GM23338 (cell line): ENCODE measurements around the gene NDUFB5. TPM values are rescaled to one million over a fixed set of nuclear protein-coding genes. Genes with fewer than 3 reads are reported as not detected.

Source experiments
- ATAC-seq: fragments of 200-7000 bp; cut with Tn5 transposase; 3 replicates; pipeline ENCODE4 v1.9.1; 2020
- DNase-seq: peaks from one replicate; pipeline ENCODE4 v3.0.0-alpha.2; 2015; ENCODE audit warnings: low spot score
- H2AFZ ChIP-seq: fragments of 200-600 bp; sonication (generic); 2 replicates; pipeline ENCODE4 v1.8.0; 2016; ENCODE audit warnings: antibody characterized with exemption, mild to moderate bottlenecking, moderate library complexity
- H3F3A ChIP-seq: fragments of 200-600 bp; sonication (generic); replicated peaks from 2 replicates; pipeline ENCODE4 v1.8.0; 2017; ENCODE audit warnings: antibody characterized with exemption, mixed run types, low read depth
- H3K27ac ChIP-seq: fragments of 200-600 bp; sonication (generic); 2 replicates; pipeline ENCODE4 v1.6.1; 2016; ENCODE audit warnings: low read depth
- H3K27me3 ChIP-seq: fragments of 200-600 bp; sonication (generic); 2 replicates; pipeline ENCODE4 v1.8.0; 2016; ENCODE audit warnings: mild to moderate bottlenecking, mixed run types, moderate library complexity; ENCODE audit not compliant: insufficient read depth
- H3K36me3 ChIP-seq: fragments of 200-600 bp; sonication (generic); 2 replicates; pipeline ENCODE4 v1.8.0; 2016; ENCODE audit warnings: mild to moderate bottlenecking; ENCODE audit not compliant: insufficient read depth
- H3K4me1 ChIP-seq: fragments of 200-600 bp; sonication (generic); 2 replicates; pipeline ENCODE4 v1.8.0; 2016; ENCODE audit warnings: mild to moderate bottlenecking, moderate library complexity; ENCODE audit not compliant: insufficient read depth
- H3K4me2 ChIP-seq: fragments of 200-600 bp; sonication (generic); 2 replicates; pipeline ENCODE4 v1.7.1; 2017; ENCODE audit warnings: mixed run types
- H3K4me3 ChIP-seq: fragments of 200-600 bp; sonication (generic); 2 replicates; pipeline ENCODE4 v1.6.1; 2016; ENCODE audit warnings: mixed run types
- H3K79me2 ChIP-seq: fragments of 200-600 bp; sonication (generic); replicated peaks from 2 replicates; pipeline ENCODE4 v1.8.0; 2017; ENCODE audit warnings: mild to moderate bottlenecking; ENCODE audit not compliant: insufficient read depth
- H3K9me2 ChIP-seq: fragments of 200-600 bp; sonication (generic); 2 replicates; pipeline ENCODE4 v1.8.0; 2017; ENCODE audit not compliant: insufficient read depth
- H4K20me1 ChIP-seq: fragments of 200-600 bp; sonication (generic); replicated peaks from 2 replicates; pipeline ENCODE4 v1.8.0; 2017; ENCODE audit warnings: mild to moderate bottlenecking; ENCODE audit not compliant: insufficient read depth
- H3K27ac Mint-ChIP-seq: 2 replicates; pipeline ENCODE4 v1.8.0; 2020; ENCODE audit warnings: inconsistent platforms, mild to moderate bottlenecking, moderate library complexity, mixed read lengths
- H3K27me3 Mint-ChIP-seq: 3 replicates; pipeline ENCODE4 v1.8.0; 2022; ENCODE audit warnings: low read depth, mild to moderate bottlenecking, moderate library complexity, mixed read lengths, inconsistent platforms; ENCODE audit not compliant: insufficient read depth, poor library complexity
- H3K36me3 Mint-ChIP-seq: 3 replicates; pipeline ENCODE4 v1.8.0; 2021; ENCODE audit warnings: low read depth, mild to moderate bottlenecking, inconsistent platforms, moderate library complexity, mixed read lengths
- H3K4me1 Mint-ChIP-seq: 3 replicates; pipeline ENCODE4 v1.8.0; 2020; ENCODE audit warnings: mild to moderate bottlenecking, inconsistent platforms, mixed read lengths
- H3K4me3 Mint-ChIP-seq: 3 replicates; pipeline ENCODE4 v1.8.0; 2021; ENCODE audit warnings: moderate library complexity, mild to moderate bottlenecking, inconsistent platforms, mixed read lengths
- H3K9me3 Mint-ChIP-seq: 3 replicates; pipeline ENCODE4 v1.8.0; 2020; ENCODE audit warnings: moderate library complexity, mild to moderate bottlenecking, inconsistent platforms, mixed read lengths
- CREB1 ChIP-seq: fragments of 250-450 bp; sonication (Bioruptor Pico); IDR thresholded peaks from 2 replicates; pipeline ENCODE4 v1.5.0; 2020; ENCODE audit warnings: low read depth, mild to moderate bottlenecking, moderate library complexity
- CTCF ChIP-seq, 2 experiments: fragments of 200-600 bp in 1 of 2; sonication (generic) in 1 of 2; conservative IDR thresholded peaks; 2 replicates each; pipeline versions ENCODE4 v1.5.1 to v1.6.1; 2016 to 2017; ENCODE audit warnings: antibody characterized with exemption in 2 of 2, low read depth in 2 of 2, mild to moderate bottlenecking in 2 of 2, moderate library complexity in 1 of 2
- ETS1 ChIP-seq: IDR thresholded peaks from 2 replicates; pipeline ENCODE4 v1.6.1; 2016; ENCODE audit warnings: antibody characterized with exemption
- EZH2 ChIP-seq: fragments of 200-600 bp; sonication (generic); IDR thresholded peaks from one replicate; pipeline ENCODE4 v1.8.0; 2017; ENCODE audit warnings: antibody characterized with exemption, mild to moderate bottlenecking, low read depth; ENCODE audit not compliant: unreplicated experiment
- EZH2phosphoT487 ChIP-seq: fragments of 200-600 bp; sonication (generic); IDR thresholded peaks from one replicate; pipeline ENCODE4 v1.8.1; 2018; ENCODE audit warnings: antibody characterized with exemption; ENCODE audit not compliant: unreplicated experiment
- JUNB ChIP-seq: IDR thresholded peaks from one replicate; pipeline ENCODE4 v1.6.1; 2016; ENCODE audit warnings: antibody characterized with exemption; ENCODE audit not compliant: unreplicated experiment
- NANOG ChIP-seq: IDR thresholded peaks from 2 replicates; pipeline ENCODE4 v1.6.1; 2016; ENCODE audit warnings: antibody characterized with exemption, borderline replicate concordance
- POLR2AphosphoS5 ChIP-seq: IDR thresholded peaks from 2 replicates; pipeline ENCODE4 v1.6.1; 2016; ENCODE audit warnings: antibody characterized with exemption, low read depth
- REST ChIP-seq: IDR thresholded peaks from one replicate; pipeline ENCODE4 v1.6.1; 2018; ENCODE audit warnings: antibody characterized with exemption; ENCODE audit not compliant: unreplicated experiment
- STAT1 ChIP-seq: IDR thresholded peaks from one replicate; pipeline ENCODE4 v1.6.1; 2016; ENCODE audit warnings: antibody characterized with exemption; ENCODE audit not compliant: unreplicated experiment
- ZNF114 ChIP-seq: fragments of 250-450 bp; sonication (Bioruptor Pico); IDR thresholded peaks from 2 replicates; pipeline ENCODE4 v1.5.0; 2020; ENCODE audit warnings: mild to moderate bottlenecking, moderate library complexity
- ZNF331 ChIP-seq: fragments of 250-450 bp; sonication (Bioruptor Pico); IDR thresholded peaks from 2 replicates; pipeline ENCODE4 v1.5.0; 2020; ENCODE audit warnings: low read depth, mild to moderate bottlenecking, moderate library complexity
- ZNF462 ChIP-seq: fragments of 250-450 bp; sonication (Bioruptor Pico); IDR thresholded peaks from 2 replicates; pipeline ENCODE4 v1.5.0; 2020; ENCODE audit warnings: mild to moderate bottlenecking, moderate library complexity
- polyA plus RNA-seq: library from polyadenylated mRNA; unstranded; fragments of >200 nt; fragmentation: Nextera tagmentation; extraction: Ambion mirVana; gene quantifications from 2 replicates; pipeline ENCODE4 v1.2.1, GENCODE V29; 2016
- total RNA-seq: library from RNA; depleted of rRNA; stranded (reverse); fragments of >200 nt; shearing (Covaris generic); gene quantifications from 2 replicates; pipeline ENCODE4 v1.2.3, GENCODE V29; 2014

Gene NDUFB5
- total and polyA plus RNA-seq, 2 experiments from 2014 or later, result 65.4 to 113 TPM

- peaks cover 98% of the 10 kb centered on the region for H3K79me2 ChIP-seq
- no peak overlapping the region for H3K4me3 ChIP-seq
- H3F3A ChIP-seq, result no peaks in the 10 kb centered on the region
- Mint-ChIP-seq H3K36me3 (no peaks in the 10 kb centered on the region; the same call in 2 of the 3 replicates), H3K27me3 (peaks cover 3% of the 10 kb centered on the region), H3K27ac (no peak overlapping the region), H3K4me3 (no peak overlapping the region), H3K9me3 (no peaks in the 10 kb centered on the region), H3K4me1 (peaks cover 19% of the 10 kb centered on the region)
- TF ChIP-seq EZH2, result no peak
- no peak for TF ChIP-seq NANOG
- TF ChIP-seq ETS1, result no peak
- no peak for TF ChIP-seq REST
- TF ChIP-seq ZNF462, result no peak
- TF ChIP-seq ZNF331 (CRISPR knock-in tag), result no peak
- TF ChIP-seq ZNF114 (CRISPR knock-in tag), result no peak
- TF ChIP-seq STAT1, result no peak
- TF ChIP-seq EZH2phosphoT487, result no peak
- TF ChIP-seq CREB1 (CRISPR knock-in tag), result no peak
- TF ChIP-seq JUNB, result no peak
- TF ChIP-seq CTCF (conservative IDR thresholded peaks at IDR 0.05; ENCODE audit: low read depth in 2 of 2), result no peak
- TF ChIP-seq POLR2AphosphoS5, result no peak
- H3K9me2 ChIP-seq, result no peaks in the 10 kb centered on the region; the same call in 1 of the 2 replicates
- DNase-seq (no peak), ATAC-seq (0 out of 3 replicates have a peak, but pooled peaks have one; percentile 28)
- peaks cover 16% of the 10 kb centered on the region; the same call in 1 of the 2 replicates for H4K20me1 ChIP-seq
- H3K36me3 ChIP-seq, result no peaks in the 10 kb centered on the region
- peak overlapping the region; percentile 59; the same call in 1 of the 2 replicates for H3K27ac ChIP-seq
- H3K4me2 ChIP-seq, result peak overlapping the region; percentile 32; the same call in 1 of the 2 replicates
- peaks cover 13% of the 10 kb centered on the region for H3K4me1 ChIP-seq
- H3K27me3 ChIP-seq, result no peaks in the 10 kb centered on the region
- no peak overlapping the region for H2AFZ ChIP-seq
Measured at GRCh38 chr3:179673523-179673922, 68.9 kb downstream of the NDUFB5 start.
